GM18517 (cell line): ENCODE measurements around the gene CDC40.
"Not testable (repeated sequence)": the region's sequence is repeated elsewhere in the genome, so short reads cannot be mapped to it uniquely, and the experiment has no call there.

Source experiments
- ATAC-seq: cut with Tn5 transposase; IDR thresholded peaks from one replicate; pipeline ENCODE4 v1.9.1; 2021; ENCODE audit warnings: mild to moderate bottlenecking, moderate library complexity; ENCODE audit not compliant: unreplicated experiment

The CDC40 gene

DNA sequence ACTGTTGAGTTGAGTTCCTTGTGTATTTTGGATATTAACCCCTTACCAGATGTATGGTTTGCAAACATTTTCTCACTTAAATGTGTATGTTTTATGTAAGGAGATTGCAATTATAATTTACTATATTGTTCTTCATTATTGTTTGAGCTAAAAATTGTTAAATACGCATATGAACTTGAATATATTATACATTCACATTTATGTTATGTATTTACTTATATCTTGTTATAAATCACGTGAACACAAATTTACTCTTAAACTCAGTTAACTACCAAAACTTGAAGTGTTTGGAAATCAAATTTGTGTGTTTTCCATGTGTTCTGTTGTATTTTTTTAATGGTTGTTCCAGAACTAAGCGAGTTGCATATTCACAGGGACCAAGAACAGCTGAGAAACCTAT is 18.3 kb downstream of the CDC40 start:
- no peak for ATAC-seq

DNA sequence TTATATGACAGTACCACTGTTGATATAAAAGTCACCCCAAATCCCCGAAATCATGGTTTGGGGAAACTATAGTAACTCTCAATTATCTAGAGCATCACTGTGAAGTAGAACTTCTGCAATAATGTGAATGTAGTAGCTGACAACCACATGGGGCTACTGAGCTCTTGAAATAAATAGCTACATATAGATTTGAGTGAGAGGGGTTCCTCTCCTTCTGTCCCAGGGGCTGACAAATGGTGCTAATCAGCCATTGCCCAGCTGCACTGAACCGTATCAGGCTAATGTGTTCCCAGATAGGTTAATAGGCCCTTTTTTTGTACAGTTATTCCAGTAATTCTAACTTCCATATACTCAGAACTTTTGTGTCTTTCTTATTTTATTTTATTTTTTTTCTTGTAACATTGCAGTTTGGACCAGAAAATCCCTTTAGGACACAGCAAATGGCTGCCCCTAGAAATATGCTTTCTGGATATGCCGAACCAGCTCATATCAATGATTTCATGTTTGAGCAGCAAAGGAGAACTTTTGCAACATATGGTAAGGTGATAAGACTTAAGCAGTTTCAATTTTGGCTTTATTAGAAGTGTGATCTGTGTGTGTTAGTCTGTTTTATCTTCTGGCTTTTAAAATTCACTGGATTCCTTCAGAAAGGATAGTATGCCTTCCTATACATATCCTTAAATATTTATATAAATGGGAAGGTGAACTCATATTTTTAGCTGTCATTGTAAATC is 21.1 kb downstream of the CDC40 start:
- no peak for ATAC-seq

DNA sequence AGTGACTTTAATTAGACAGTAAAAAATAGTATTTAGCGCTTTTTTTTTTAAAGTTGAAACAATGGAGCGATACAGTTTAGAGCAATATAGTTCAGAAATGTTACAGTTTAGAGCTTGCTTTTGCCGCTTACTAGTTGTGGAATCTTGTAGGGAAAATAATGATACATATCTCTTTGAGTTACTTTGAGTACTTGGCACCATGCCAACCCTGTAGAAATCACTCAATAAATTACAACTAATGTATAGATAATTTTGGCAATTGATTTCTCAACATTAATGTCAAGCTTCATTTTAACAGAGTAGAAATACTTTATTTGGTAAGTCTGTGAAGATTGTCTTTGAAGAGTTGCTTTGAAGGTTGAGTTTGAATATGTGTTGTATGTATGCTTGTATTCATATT is 27.4 kb downstream of the CDC40 start:
- no peak for ATAC-seq

- ATAC-seq, result no peak
Observed at GRCh38 chr6:110211753-110212152, 31.5 kb downstream of the CDC40 start.

- ATAC-seq, result no peak
Observed at GRCh38 chr6:110214338-110214737, 34.1 kb downstream of the CDC40 start.

GRCh38 chr6:110216140-110216539 is 35.9 kb downstream of the CDC40 start:
- no peak for ATAC-seq

- no peak for ATAC-seq
Observed at GRCh38 chr6:110217266-110217665, 37.0 kb downstream of the CDC40 start.

GRCh38 chr6:110221738-110222137 is 41.5 kb downstream of the CDC40 start:
- no peak for ATAC-seq

GRCh38 chr6:110226261-110226660 is 46.0 kb downstream of the CDC40 start:
- ATAC-seq, result no peak

DNA sequence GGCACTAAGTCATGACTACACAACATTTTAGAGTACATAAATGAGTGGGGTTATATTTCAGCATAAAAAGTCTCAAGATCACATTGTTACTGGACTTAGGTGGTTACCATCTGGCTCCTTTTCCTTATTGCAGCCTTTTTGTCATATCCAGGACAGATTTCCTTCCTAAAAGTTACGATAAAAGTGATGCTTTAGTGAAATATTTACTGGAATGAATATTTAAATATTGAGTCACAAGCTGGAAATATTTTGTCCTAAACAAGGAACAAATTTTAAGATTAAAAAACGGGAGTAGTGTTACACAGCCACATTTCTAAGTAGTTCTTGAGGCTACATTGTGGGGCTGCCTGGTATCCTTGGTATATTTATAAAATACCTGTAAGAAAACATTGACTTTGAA is 52.2 kb downstream of the CDC40 start:
- no peak for ATAC-seq

- peak; percentile 98 for ATAC-seq
Observed at GRCh38 chr6:110233770-110234374, 53.6 kb downstream of the CDC40 start.

- ATAC-seq, result not testable (repeated sequence)
Observed at GRCh38 chr6:110236007-110236406, 55.8 kb downstream of the CDC40 start.

GRCh38 chr6:110239526-110240274 is 59.5 kb downstream of the CDC40 start:
- ATAC-seq, result no peak

DNA sequence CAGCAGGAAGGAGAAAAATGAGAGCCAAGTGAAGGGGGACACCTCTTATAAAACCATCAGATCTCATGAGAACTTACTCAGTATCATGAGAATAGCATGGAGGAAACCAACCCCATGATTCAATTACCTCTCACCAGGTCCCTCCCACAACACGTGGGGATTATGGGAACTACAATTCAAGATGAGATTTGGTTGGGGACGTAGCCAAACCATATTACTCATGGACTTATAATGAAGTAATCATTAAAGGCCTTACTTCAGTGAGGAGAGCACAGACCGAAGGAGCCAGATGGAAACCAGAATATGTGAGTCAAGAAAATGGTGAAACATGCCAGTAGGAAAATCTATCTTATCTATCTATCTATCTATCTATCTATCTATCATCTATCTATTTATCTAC is 64.4 kb downstream of the CDC40 start:
- ATAC-seq, result not testable (repeated sequence)

GRCh38 chr6:110246378-110246777 is 66.2 kb downstream of the CDC40 start:
- no peak for ATAC-seq

DNA sequence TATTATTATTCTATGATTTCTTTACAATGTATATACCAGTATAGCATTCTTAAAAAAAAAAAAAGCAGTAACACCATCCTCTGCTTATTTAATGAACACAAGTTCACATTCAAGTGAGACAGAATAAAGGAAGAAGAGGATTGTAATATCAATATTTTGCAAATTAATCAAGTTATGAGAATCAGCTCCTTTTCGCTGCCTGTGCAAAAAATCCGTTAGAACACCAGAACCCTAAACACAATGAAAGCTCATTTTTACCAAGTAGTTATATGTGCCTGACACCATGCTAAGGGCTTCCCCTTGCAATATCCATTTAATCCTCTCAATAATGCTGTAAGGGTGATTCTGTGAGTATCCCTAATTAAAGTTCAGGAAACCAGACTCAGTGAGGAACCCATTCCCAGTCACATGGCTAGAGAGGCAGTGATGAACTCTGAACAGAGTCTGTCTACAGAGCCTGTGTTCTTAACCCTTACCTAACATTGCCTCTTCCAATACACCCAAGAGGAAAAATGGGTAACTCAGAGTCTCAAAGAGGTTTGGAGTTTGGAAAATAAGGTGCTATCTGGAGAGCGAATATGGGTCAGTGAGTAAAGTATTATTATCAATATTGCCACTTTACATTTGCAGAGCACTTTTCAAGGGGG is 66.8 kb downstream of the CDC40 start:
- no peak for ATAC-seq

- no peak for ATAC-seq
Observed at GRCh38 chr6:110250058-110250457, 69.8 kb downstream of the CDC40 start.

DNA sequence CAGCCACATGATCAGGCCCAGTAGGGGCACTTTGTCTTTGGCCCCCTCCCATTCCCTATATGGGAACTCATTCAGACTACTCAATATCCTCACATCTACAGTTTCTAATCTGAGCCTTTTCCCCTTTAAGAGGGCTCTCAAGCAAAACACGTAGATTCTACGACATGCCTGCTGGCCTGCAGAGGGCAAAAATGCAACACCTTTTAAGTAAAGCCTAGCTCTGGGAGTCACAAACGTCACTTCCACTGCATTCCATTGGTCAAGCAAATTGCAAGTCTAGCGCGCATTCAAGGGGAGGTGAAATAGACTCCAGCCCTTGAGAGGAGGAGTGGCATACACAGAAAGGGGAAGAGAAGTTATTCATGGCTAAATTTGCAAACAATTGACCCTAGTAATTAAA is 70.6 kb downstream of the CDC40 start:
- no peak for ATAC-seq

DNA sequence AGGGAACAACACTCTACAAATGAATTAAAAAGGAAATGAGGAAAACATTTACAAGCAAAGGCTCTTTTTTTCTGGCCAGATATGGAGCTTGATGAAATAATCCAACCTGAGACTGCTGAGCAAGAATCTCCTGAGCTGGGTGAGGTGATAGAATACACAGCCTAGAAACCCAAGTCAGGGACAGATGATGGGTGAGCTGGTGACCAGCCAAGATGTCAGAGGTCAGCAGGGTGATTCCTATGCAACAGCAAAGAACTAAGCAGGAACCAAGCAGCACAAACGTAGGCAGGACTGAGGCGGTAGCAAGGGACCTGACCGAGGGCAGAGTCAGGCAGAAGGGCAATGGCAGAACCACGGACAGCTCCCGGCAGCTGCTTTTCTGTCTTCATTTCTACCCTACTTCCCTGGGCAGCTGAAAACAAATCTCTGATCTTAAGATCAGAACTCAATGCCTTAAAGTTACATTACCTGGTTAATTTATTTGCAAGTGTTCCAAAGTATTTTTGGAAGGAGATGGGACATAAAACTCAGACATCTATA is 75.1 kb downstream of the CDC40 start:
- ATAC-seq, result no peak

DNA sequence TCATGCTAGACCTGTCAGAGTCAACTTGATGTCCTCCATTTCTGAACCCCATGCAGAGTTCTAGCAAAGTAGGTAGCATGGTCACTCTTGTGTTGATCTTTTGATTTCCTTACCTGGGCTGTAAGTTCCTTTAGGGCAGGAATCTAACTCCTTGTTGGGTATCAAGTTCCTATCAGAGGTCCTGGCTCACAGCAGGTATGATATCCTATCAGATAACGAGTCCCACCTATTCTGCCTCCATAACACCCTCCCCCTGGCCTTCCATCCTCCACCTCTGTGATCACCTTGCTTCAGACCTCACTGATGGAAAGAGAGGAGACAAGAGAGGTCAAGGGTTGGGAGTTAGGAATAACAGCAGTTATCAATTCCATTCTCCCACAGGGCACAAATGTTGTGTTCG is 76.1 kb downstream of the CDC40 start:
- ATAC-seq, result no peak

DNA sequence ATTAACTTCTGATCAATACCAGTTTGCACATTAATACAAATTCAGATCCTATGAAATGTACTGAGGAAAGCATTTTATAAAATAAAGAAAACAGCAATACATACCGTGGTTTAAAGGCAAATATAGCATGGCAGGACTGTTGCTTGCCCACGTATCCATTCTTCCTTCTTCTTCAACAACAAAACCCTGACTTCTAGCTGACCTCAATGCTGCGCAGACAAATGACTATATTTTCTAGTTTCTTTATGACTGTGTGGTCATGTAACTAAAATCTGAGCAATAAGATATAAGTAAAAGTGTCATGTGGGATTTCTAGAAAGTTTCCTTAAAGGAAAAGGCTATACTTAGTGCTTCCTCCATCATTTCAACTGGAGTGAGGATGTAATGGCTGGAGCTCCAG is 85.0 kb downstream of the CDC40 start:
- no peak for ATAC-seq
